Coronary artery (tissue), 2 donors: ENCODE data around the gene OGG1.

Source experiments
- DNase-seq: peaks from one replicate; pipeline ENCODE4 v3.0.0-alpha.2; 2017; ENCODE audit warnings: low spot score
- H3K27ac ChIP-seq, 2 donors: fragments of 200-600 bp; sonication (generic); one replicate each; pipeline ENCODE4 v1.5.1; 2016 to 2019
- H3K4me3 ChIP-seq: fragments of 200-600 bp; sonication (generic); 2 replicates; pipeline ENCODE4 v1.5.1; 2016; ENCODE audit warnings: mild to moderate bottlenecking, moderate library complexity
- CTCF ChIP-seq: fragments of 200-600 bp; sonication (generic); IDR thresholded peaks from one replicate; pipeline ENCODE4 v1.5.1; 2019; ENCODE audit warnings: antibody characterized with exemption

Gene OGG1

GRCh38 chr3:9727041-9727595, 22.6 kb upstream of the OGG1 start:
- no peak for TF ChIP-seq CTCF
- no peak overlapping the region for H3K27ac ChIP-seq
- no peak for DNase-seq
- no peak overlapping the region for H3K4me3 ChIP-seq

GRCh38 chr3:9727743-9728142, 22.0 kb upstream of the OGG1 start:
- Histone ChIP-seq H3K27ac (no peak overlapping the region), H3K4me3 (no peak overlapping the region)
- no peak for DNase-seq
- no peak for TF ChIP-seq CTCF

GRCh38 chr3:9729419-9729818, 20.3 kb upstream of the OGG1 start:
- no peak for TF ChIP-seq CTCF
- Histone ChIP-seq H3K27ac (no peak overlapping the region), H3K4me3 (no peak overlapping the region)
- no peak for DNase-seq

GRCh38 chr3:9730657-9731205, 19.0 kb upstream of the OGG1 start:
- Histone ChIP-seq H3K27ac (peak overlapping the region; percentile 95), H3K4me3 (peak overlapping the region; percentile 98)
- no peak for TF ChIP-seq CTCF
- DNase-seq = no peak

GRCh38 chr3:9731206-9732079, 18.3 kb upstream of the OGG1 start, which contains the start of gene BRPF1:
Gene BRPF1, plus strand, starts transcription at chr3:9731735. Its CDS starts 2,406 bp downstream, at chr3:9734141.
- peak within 1 kb of the TSS; percentile 98 for H3K4me3 ChIP-seq
- DNase-seq = peak; percentile 100
- TF ChIP-seq CTCF = no peak
- peak within 1 kb of the TSS; percentile 95 for H3K27ac ChIP-seq

GRCh38 chr3:9732080-9732739, 17.5 kb upstream of the OGG1 start:
- no peak for DNase-seq
- Histone ChIP-seq H3K27ac (peak overlapping the region; percentile 95), H3K4me3 (peak overlapping the region; percentile 98)
- TF ChIP-seq CTCF = no peak
